NOMO-1 treated with DMSO at 0.1 percent for 48 hours (cell line): ENCODE data around the gene NDUFS8.
"Not testable (repeated sequence)": the region's sequence is repeated elsewhere in the genome, so short reads cannot be mapped to it uniquely, and the experiment has no call there.

ENCODE experiments used
- DNase-seq: peaks from one replicate; lab custom pipeline; 2025; ENCODE audit not compliant: unreplicated experiment; lab: John Stamatoyannopoulos, UW

Gene NDUFS8

DNA sequence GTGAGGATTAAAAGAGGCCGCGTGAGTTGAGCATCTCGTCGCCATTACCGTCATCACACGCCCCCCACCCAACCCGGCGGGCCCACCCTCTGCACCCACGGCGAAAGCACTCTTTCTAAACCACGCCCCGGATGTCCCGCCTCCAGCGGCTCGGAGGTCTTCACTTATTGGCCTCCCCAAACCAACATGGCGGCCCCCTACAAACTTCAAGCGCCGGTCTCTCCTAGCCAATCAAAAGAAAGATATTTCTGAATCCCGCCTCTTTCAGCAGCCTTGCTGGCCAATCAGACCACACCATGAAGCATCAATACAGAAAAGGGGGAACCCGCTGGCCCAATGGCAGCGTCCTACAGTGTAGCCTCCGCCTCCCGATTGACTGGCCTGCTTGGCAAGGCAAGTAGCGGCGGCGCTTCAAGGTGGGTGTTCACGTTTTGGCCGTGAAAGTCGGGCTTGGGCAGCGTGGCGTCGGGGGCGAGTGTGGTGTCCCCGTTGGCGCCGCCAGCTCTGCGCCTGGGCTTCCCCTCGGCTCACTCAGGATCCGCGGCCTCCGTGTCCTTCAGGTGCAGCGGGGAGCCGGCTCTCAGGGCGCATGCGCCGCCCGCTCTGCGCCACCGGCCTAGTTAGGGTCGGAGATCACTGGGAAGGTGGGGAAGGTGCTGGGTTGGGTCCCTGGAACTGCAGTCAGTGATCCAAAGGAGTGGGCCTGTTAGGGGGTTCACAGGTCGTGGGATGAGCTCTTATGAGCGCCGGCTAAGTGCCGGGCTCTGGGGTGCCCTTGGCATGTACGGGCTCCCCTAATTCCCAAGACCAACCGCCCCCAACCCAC, at the start of gene NDUFS8:
Gene NDUFS8, plus strand, starts transcription at position 364 of the 826 bp plus-strand sequence. CDS start 1,471 bp downstream, outside the sequence.
- DNase-seq, result peak; percentile 99

DNA sequence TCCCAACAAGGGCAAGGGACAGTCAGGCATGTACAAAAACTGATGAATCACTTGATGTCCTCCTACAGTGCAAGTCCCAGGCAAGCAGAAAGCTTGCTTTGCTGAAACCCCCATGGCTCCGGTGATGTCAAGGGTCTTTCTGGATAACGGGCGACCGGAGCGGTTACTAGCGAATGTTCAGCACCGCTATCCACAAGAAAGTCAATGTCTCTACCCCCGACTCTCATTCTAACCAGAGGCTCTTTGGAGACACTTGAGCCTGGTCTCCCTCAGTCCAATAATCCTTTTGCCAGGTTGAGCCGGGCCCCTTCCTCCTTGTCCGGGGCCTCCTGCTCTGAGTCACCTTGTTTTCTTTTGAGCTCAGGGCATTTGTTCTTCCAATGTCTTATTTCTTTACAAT, 49.3 kb upstream of the NDUFS8 start:
- not testable (repeated sequence) for DNase-seq

DNA sequence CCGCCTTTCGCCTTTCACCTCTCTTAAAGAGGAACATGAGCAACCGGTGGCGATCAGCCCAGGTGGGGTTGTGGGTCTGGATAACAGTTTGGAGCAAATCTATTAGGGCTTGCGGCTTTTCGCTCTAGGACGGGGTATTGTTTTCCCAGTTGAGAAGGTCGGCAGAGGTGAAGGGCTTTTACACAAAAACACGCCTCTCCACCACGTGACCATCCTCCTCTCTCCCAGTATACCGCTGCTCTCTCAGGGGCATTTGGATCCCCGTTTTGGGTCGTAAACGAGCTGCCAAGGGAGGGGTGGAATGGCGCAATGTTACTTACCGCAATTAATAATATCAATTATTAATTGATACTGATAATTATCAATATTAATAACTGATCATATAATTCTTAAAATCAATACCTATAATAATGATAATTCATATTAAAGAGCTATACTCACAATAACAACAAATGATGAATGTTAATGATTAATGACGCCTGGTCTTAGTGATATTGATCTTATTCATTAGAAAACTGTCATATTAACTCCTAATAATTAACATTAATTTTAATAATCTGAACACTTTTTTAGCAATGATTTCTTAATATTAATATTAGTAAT, 48.1 kb upstream of the NDUFS8 start:
- not testable (repeated sequence) for DNase-seq

DNA sequence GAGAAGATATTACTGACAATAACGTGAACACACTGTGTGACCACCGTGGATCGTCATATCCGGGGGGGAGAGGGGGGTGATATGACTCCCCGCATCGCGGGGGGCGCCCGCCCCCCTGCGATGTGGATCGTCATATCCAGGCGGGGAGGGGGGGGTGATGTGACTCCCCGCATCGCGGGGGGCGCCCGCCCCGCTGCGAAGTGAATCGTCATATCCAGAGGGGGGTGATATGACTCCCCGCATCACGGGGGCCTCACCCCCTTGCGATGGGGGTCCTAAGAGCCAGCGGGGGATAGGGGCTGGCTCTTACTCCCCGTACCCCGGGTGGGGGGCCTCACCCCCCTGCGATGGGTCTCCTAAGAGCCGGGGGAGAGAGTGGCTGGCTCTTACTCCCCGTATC, 46.5 kb upstream of the NDUFS8 start:
- no peak for DNase-seq

DNA sequence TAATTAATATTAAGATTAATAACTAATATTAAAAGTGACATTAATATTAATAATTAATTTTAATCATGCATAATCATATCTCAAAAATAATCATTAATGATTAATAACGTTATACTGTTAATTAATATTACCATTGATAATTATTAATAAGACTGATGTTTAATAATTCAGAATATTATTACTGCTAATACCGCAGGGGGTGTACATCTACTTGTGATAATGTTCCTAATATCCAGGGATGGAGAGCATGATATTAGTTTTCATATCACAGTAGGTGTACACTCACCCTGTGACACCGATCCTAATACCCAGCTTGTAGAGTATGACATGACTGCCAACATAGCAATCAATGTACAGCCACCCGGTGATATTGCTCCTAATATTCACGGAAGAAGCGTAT, 45.2 kb upstream of the NDUFS8 start:
- not testable (repeated sequence) for DNase-seq

DNA sequence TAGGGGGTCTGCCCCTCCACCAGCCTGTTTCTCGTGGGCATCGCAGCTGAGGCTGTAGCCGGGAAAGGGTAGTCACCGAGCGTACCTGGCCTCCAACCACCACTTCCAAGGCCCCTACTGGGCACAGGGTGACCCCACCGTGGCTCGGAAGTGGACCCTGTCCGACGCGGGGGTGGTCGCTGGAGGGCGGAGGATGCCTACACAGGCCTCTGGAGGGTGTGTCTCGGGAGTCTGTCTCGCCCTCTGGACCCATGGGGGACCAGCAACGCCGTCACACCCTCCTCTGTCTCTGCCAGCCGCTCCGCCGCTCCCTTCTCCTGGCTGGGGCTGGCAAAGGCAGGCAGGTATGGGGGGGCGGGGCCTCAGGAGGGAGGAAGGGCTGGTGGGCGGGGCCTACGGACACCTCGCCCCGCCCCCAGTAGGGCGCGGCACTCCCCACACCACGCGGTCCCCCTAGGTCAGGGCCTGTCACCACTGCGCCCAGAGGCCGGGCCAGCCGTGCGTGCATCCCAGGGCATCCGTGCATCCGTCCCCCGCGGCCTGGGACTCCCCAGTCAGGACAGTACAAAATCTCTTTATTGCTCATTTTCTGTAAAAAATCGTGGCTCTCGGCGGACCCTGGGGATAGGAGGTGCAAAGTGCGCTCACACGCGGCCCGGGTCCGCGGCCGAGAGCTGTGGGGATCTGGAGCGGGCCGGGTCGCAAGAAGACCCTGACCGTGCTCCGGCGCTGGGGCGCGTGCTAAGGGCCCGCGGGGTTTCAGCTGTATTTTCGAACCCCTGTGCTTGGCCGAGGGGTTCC, 39.7 kb upstream of the NDUFS8 start:
- not testable (repeated sequence) for DNase-seq

DNA sequence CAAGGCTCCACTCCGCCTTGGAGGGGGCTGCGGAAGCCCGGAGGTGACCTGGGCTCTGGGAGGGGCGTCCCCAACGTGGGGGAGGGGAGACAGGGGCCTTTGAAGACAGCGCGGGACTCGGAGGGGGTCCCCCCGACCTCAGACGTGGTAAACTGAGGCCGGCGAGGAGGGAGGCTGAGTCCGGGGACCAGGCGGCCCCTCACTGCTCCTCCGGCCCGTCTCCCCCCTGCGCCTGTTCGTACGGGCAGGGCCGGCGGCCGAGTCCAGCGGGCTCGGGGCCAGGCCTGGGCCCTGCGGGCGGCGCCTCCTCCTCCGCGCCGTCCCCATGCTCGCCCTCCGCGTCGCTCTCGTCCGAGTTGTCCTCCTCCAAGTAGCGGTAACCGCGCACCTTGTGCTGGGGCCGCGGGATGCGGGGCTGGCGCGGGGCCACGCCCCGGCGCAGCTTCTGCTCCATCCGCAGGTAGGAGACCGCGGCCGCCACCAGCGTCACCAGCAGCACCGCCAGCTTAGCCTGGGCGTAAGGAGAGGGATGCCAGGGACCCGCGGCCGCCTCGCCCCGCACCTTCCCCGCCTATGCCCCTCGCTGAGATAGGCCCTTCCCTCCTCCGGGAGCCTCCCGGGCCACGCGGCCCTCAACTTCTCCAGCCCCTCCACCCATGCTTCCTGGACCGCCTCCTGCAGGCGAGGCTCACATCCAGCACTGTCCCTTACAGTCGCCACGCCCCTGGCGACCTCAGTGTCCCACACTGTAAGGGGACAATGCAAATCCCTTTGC, 38.9 kb upstream of the NDUFS8 start:
- DNase-seq, result not testable (repeated sequence)

DNA sequence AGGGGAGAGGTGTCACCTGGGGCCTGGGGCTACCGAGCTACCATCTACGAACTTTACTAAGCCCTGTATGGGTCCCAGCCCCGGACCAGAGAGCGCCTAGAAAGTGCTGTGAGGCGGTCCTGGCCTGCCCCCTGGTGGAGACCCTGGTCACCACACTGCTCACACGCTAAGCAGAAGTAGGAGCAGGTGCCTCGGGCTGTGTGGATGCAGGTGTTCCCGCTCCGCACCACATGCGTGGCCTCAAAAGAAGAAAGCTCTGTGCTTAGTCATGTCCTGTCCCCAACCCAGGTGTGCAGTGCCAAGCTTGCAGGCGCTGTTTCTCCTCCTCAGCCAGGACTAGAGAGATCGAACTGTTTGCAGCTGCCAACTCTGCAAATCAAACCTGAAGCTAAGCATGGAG, 36.7 kb upstream of the NDUFS8 start:
- DNase-seq, result not testable (repeated sequence)

DNA sequence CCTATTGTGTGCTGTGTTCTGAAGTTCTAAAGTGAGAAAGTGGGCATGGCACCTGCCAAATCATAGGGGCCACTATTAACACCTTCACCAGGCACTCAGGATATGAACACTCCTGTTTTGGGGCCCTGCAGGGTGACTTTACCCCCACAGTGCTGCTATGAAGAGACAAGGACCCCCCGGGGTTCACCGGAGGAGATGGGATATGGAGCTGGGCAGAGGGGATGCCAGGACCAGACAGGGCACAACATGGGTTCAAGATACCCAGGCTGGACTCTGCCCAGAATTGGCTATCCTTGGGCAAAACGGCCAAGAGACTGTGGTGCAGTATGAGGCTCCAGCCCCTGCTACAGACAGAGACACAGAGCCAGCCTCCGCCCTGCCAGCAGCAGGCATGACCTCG, 36.1 kb upstream of the NDUFS8 start:
- not testable (repeated sequence) for DNase-seq

DNA sequence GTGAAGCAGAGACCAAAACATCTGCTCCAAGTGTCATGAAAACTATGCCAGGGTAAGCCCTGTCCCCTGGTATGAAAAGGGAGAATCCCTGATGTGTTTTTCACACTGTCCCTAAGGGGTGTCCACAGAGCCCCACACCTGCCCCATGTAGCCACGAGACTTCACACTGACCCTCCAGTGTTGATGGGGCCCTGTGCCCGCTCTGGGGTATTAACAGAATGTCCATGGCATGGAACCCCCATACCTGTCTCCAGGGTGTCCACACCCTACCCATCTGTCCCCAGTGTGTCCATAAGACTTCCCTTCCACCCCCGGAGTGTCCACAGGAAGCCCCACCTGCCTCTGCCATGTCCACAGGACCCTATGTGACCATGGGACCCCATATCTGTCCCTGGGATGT, 35.4 kb upstream of the NDUFS8 start:
- DNase-seq, result not testable (repeated sequence)

DNA sequence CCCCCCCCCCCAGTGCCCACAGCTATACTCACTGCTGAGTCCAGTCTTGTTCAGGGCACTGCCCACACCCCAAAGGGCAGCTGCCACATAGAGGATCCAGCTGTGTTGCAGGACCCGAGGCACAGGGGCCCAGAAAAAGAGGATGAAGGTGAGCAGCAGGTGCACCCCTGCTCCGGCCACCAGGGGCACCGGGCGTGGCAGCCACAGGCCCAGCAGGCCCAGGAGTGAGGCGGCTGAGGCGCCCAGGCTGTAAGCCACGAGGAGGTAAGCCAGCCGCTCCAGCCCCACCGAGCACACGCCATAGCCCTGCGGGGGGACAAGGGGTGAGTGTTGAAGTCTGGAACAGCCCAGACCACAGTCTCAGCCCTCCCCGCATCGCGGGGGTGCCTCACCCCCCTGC, 34.9 kb upstream of the NDUFS8 start:
- DNase-seq, result not testable (repeated sequence)

DNA sequence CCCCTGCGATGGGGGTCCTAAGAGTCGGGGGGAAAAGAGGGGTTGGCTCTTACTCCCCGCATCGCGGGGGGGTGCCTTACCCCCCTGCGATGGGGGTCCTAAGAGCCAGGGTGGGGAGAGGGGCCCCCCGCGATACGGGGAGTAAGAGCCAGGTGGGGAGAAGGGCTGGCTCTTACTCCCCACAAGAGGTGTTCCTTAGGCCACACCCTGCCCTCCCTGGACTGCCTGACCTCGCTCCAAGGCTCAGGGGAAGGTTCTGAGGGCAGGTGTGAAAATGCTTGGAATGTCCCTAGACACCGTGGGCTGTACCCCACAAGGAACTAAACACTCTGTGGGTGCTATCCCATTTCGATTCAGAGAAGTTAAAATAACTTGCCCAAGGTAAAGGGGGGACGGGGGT, 34.4 kb upstream of the NDUFS8 start:
- no peak for DNase-seq

DNA sequence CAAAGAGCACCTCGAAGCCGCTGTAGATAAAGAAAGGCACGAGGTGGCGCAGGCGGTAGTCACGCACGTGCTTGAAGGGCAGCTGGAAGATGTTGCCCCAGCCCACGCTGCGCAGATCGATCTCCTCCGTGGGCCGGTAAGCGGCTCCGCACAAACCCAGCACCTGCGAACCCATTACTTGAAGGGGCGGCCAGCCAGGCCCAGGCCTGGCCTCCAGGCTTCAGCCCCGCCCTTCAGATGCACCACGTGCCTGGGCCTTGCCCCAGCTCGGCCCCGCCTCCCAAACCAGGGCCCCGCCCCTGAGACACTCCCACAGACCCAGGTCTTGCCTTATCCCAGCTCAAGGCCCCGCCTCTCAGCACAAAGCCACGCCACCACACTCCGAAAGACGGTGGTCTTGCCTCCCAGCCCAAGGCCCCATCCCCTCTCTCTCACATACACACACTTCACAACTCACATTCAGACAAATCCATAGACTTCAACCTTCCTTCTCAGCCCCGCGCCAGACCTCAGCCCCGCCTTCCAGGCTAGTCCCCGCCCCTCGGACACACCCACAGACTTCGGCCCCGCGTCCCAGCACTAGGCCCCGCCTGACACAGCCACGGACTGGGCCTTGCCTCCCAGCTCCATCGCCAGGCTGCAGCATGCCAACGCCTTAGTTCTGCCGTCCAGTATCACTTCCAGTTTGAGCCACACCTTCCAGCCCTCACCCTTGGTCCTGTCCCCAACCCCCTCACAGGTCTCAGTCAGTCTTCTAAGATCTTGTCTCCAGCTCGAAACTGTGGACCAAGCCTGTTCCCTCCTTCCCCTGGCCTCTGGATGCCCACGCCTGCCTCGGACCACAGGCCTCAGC, 33.6 kb upstream of the NDUFS8 start:
- peak; percentile 86 for DNase-seq

DNA sequence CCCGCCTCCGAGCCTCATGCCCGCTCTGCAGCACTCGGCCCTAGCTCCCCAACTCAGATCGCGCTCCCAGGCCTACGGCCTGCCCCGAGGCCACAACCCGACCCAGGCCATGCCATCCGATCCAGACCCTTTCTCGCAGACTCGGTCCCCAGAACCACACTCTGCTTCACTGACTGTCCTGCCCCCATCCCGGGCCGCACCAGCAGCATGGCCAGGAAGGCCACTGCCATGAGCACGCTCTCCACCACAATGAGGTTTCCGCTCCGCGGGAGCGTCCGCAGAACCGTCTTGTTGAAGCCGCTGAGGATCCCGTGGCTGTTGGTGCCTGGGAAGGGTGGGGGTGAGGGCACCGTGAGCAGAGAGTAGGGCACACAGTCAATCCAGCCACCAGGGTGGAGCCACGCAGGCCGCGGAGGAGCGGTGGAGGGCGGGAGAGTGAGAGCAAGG, 33.0 kb upstream of the NDUFS8 start:
- DNase-seq, result no peak

DNA sequence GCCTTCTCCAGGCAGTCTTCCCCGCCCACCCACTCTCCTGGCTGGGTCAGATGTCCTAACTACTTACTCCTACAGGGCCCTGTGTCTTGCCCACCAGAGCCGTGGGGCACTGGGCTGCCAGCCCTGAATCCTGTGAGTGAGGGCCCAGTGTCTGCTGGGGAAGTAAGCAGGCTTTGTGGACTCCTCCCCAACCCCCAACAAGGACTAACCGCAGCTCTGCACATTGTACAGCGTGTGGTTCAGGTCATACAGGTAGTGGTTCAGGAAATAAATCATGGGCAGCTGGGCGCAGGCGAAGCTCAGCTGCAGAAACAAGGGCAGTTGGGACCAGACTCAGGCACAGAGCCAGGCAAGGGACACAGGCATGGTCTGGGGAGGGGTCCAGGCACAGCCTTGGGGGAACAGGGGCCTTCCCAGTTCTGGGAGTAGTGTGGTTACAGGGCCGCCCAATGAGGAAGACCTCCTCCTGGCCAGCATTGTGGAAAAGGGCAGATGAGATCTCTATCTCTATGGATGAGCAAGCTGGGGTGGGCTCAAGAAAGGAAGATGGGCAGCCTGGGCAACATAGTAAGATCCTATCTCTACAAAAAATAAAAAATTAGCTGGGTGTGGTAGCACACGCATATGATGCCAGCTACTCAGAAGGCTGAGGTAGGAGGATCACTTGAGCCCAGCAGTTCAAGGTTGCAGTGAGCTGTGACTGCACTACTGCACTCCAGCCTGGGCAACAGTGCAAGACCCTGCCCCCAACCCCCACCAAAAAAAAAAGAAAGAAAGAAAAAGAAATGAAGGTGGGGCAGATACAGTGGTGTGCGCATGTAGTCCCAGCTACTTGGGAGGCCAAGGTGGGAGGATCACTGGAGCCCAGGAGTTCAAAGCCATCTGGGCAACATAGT, 32.1 kb upstream of the NDUFS8 start:
- DNase-seq, result no peak

DNA sequence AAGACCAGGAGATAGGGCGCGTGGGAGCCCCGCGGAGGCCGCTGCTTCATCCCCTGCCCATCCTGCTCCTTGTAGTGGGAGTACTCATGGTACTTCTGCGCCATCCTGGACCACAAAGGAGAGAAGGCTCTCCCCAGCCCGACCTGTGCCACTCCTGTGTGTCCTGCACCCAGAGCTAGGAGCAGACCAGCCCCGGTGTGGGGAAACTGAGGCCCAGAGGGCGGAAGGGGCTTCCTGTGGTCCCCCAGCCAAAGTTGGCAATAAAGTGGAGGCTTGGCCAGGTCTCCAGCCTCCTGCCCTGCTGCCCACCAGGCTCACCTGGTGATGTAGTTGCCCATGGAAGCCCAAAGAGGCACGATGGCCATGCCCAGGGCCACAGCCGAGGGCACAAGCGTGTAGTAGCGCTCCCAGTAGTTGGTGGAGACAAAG, 31.3 kb upstream of the NDUFS8 start:
- DNase-seq, result no peak

DNA sequence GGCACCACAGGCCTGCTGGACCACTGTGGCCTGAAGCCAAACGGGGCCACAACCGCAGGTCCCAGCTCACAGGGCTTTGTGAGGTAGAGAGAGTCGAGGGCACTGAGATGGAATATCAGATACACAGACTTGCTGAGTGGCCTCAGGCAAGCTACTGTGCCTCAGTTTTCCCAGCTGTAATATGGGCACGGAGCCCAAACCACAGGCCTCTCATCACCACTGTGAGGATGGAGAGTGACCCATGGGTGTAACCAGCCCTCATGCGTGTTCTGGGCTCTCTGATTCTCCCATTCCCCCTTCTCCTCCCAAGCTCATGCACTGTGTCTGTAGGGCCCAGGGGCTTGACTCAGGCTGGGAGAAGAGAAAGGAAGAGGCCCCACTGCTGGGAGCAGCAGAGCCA, 30.8 kb upstream of the NDUFS8 start:
- DNase-seq, result no peak

DNA sequence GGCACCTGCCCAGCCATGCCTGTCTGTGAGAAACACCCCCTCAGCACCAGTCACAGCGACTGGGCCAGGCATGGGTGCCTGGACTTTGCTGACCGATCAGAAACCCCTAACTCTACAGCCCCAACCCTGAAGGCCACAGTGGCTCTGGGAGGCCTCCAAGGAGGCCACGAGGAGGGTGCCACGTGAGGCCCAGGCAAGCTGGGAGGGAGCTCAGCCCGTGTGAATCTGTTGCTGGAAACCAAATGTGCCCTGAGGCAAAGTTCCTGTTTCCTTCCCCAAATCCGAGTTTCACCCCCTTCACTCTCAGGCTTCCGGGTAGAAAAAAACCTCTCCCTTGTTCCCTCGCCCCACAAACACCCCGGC, 27.9 kb upstream of the NDUFS8 start:
- DNase-seq, result peak; percentile 62
